ENCODE results near the gene FGF8. TPM values are rescaled to one million over a fixed set of nuclear protein-coding genes. Genes with fewer than 3 reads are reported as not detected.

The FGF8 gene
- total and polyA plus RNA-seq, 2 of the 4 experiments (the other 2 are of a cell fraction), result 0.17 TPM; not detected in 1

- TF ChIP-seq MXI1 (IDR thresholded peaks at IDR 0.05; ENCODE audit: borderline replicate concordance, low read depth, low read length) (no peak), CEBPB (IDR thresholded peaks at IDR 0.05; ENCODE audit: low read depth, low read length) (no peak), ELK1 (IDR thresholded peaks at IDR 0.05; ENCODE audit: borderline replicate concordance, low read depth, low read length) (no peak), MAZ (IDR thresholded peaks at IDR 0.05; ENCODE audit: borderline replicate concordance, low read depth, low read length) (no peak), MAFK (IDR thresholded peaks at IDR 0.05; ENCODE audit: low read depth, low read length) (no peak), RAD21 (IDR thresholded peaks at IDR 0.05; ENCODE audit: low read length) (no peak)
These were observed 4.5 kb downstream of the FGF8 start (continued) for GRCh38 chr10:101771380-101771779.
